ENCODE measurements around the gene SMIM38. TPM values are rescaled to one million over a fixed set of nuclear protein-coding genes. Genes with fewer than 3 reads are reported as not detected.

SMIM38 gene
- total and polyA plus RNA-seq, 9 donors = 0.11 to 0.98 (median 0.27) TPM

DNA sequence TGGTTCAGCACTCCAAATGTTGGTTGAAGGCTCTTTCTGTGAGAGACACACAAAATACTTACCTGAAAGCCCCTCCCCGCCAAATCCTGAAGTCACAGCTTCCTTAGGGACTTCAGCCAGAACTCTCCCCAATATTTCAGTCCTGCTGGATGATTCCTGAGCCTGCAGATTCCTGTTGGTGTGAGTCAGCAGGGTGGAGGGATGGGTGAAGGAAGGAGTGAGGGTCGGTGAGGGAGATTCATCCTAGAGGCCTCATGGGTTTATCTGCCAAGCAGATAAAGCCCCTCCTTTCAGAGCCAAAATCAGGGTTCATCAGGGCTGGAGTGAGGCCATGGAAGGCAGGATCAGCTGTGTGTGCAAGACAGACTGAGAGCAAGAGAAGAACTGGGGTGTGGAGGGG lies 37.9 kb downstream of the SMIM38 start:
- peaks cover 10% of the 10 kb centered on the region for H3K27me3 ChIP-seq (ENCODE audit: control insufficient read depth, insufficient read depth, low read length)
- no peak overlapping the region for H3K4me3 ChIP-seq (ENCODE audit: low read length)
- H3K27ac ChIP-seq (ENCODE audit: low read length) = no peak overlapping the region
- H3K4me1 ChIP-seq (ENCODE audit: control insufficient read depth, insufficient read depth, low read length) = no peaks in the 10 kb centered on the region
- H3K9me3 ChIP-seq (replicated peaks; ENCODE audit: control insufficient read depth, low read depth, low read length) = no peaks in the 10 kb centered on the region
- no peak for DNase-seq
- no peaks in the 10 kb centered on the region for H3K36me3 ChIP-seq (ENCODE audit: control insufficient read depth, insufficient read depth, low read length)
- WGBS (ENCODE audit: insufficient coverage) = no CpG with 5 or more reads among the region's 2 CpGs

DNA sequence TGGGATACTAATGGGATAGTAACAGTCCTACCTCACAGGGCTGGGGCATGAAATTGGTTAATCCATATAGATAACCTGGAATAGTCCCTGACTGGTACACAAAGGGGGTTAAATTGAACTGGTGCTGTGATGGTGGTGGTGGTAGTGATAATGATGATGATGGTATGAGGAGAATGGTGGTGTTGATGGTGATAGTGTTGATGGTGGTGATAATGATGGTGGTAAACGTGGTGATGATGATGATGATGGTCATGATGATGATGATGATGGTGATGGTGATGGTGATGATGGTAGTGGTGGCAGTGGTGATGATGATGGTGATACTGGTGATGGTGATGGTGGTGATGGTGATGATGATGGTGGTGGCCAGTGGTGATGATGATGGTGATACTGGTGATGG lies 38.7 kb downstream of the SMIM38 start:
- Histone ChIP-seq H3K9me3 (replicated peaks; ENCODE audit: control insufficient read depth, low read depth, low read length) (no peaks in the 10 kb centered on the region), H3K27me3 (ENCODE audit: control insufficient read depth, insufficient read depth, low read length) (peaks cover 12% of the 10 kb centered on the region), H3K4me1 (ENCODE audit: control insufficient read depth, insufficient read depth, low read length) (no peaks in the 10 kb centered on the region), H3K4me3 (ENCODE audit: low read length) (no peak overlapping the region), H3K27ac (ENCODE audit: low read length) (no peak overlapping the region), H3K36me3 (ENCODE audit: control insufficient read depth, insufficient read depth, low read length) (no peaks in the 10 kb centered on the region)
- 89% methylated on average over 1 of the region's 1 CpG for WGBS (ENCODE audit: insufficient coverage)
- DNase-seq = no peak

DNA sequence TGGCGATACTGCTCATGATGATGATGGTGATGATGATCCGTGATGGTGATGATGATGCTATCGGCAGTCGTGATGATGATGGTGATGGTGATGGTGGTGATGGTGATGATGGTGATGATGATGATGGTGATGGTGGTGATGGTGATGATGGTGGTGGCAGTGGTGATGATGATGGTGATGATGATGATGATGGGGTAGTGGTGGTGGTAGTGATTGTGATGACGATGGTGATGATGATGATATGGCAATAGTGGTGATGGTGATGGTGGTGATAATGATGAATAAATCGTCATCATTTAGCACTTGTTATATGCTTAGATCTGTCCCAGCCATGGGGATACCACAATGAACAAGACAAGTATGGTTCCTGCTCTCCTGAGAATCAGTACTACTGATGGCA lies 39.2 kb downstream of the SMIM38 start:
- Histone ChIP-seq H3K4me3 (ENCODE audit: low read length) (no peak overlapping the region), H3K27ac (ENCODE audit: low read length) (no peak overlapping the region), H3K27me3 (ENCODE audit: control insufficient read depth, insufficient read depth, low read length) (peaks cover 13% of the 10 kb centered on the region), H3K4me1 (ENCODE audit: control insufficient read depth, insufficient read depth, low read length) (peaks cover 1% of the 10 kb centered on the region), H3K9me3 (replicated peaks; ENCODE audit: control insufficient read depth, low read depth, low read length) (no peaks in the 10 kb centered on the region), H3K36me3 (ENCODE audit: control insufficient read depth, insufficient read depth, low read length) (no peaks in the 10 kb centered on the region)
- DNase-seq = no peak
- WGBS (ENCODE audit: insufficient coverage) = 96% methylated on average over 2 of the region's 6 CpGs

DNA sequence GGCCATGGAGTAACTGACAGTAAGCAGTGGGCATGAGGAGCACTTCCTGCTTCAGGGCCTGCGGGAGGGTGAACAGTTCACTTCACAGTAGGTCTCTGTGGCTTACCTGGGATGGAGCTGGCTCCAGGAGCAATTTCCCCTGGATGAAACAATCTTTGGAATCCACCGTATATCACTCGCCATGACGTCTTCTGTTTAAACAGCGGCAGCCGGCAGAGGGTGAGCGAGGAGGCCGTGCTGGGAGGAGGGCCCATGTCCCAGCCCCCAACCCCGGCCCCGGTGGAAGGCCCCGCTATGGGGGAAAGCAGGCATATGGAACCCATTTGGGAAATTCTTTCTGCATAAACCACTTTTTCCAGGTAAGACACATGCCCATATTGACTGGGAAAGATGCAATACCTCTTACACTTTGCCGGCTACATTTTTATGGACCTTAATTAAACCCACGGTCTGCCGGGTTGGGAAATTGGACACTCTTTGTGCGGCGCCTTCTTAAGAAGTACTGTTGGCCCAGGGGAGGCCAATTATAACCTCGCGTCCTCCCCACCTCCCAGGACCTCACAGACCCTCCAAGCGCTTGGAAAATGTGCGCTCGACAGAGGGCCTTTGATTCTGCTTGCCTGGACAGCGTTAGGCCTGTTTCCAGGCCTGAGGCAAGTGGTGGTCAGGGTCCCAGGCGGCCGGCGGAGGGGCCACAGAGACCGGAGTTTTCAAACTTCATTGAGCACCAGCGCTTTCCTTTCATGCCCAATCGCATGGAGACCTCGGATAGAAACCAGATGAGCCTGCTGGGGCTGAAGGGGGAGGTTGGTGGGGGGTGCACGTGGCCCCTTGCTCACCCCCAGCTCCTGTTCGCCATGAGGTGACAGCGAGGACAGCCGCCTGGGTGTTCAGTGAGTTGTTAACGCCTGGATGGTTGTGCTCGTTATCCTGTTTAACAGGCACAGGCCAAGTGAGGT lies 40.4 kb downstream of the SMIM38 start:
- no peaks in the 10 kb centered on the region for H3K36me3 ChIP-seq (ENCODE audit: control insufficient read depth, insufficient read depth, low read length)
- no peak for DNase-seq
- H3K4me1 ChIP-seq (ENCODE audit: control insufficient read depth, insufficient read depth, low read length) = peaks cover 7% of the 10 kb centered on the region
- H3K9me3 ChIP-seq (replicated peaks; ENCODE audit: control insufficient read depth, low read depth, low read length) = no peaks in the 10 kb centered on the region
- peaks cover 20% of the 10 kb centered on the region for H3K27me3 ChIP-seq (ENCODE audit: control insufficient read depth, insufficient read depth, low read length)
- 33% methylated on average over 19 of the region's 35 CpGs for WGBS (ENCODE audit: insufficient coverage)
- no peak overlapping the region for H3K27ac ChIP-seq (ENCODE audit: low read length)
- no peak overlapping the region for H3K4me3 ChIP-seq (ENCODE audit: low read length)

DNA sequence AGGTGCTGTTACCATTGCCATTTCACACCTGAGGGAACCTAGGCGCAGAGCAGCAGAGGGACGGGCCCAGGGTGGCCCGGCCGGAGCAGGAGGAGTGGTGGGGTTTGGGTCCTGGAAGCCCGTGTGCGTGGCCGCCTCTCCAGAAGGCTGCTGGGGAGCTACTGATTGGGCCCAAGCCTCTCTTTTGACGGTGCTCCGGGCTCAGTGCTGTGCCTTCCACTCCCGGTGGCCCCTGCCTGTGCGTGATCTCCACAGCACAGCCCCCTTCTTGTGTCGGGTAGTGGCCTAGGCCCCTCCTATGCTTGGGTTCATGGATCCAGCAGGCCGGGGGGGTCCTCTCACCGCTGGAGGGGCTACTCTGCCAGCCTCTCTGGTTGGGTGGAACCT lies 41.0 kb downstream of the SMIM38 start:
- Histone ChIP-seq H3K36me3 (ENCODE audit: control insufficient read depth, insufficient read depth, low read length) (no peaks in the 10 kb centered on the region), H3K27ac (ENCODE audit: low read length) (no peak overlapping the region), H3K4me1 (ENCODE audit: control insufficient read depth, insufficient read depth, low read length) (peaks cover 7% of the 10 kb centered on the region), H3K4me3 (ENCODE audit: low read length) (no peak overlapping the region), H3K9me3 (replicated peaks; ENCODE audit: control insufficient read depth, low read depth, low read length) (no peaks in the 10 kb centered on the region), H3K27me3 (ENCODE audit: control insufficient read depth, insufficient read depth, low read length) (peaks cover 23% of the 10 kb centered on the region)
- WGBS (ENCODE audit: insufficient coverage) = 63% methylated on average over 12 of the region's 14 CpGs
- no peak for DNase-seq

DNA sequence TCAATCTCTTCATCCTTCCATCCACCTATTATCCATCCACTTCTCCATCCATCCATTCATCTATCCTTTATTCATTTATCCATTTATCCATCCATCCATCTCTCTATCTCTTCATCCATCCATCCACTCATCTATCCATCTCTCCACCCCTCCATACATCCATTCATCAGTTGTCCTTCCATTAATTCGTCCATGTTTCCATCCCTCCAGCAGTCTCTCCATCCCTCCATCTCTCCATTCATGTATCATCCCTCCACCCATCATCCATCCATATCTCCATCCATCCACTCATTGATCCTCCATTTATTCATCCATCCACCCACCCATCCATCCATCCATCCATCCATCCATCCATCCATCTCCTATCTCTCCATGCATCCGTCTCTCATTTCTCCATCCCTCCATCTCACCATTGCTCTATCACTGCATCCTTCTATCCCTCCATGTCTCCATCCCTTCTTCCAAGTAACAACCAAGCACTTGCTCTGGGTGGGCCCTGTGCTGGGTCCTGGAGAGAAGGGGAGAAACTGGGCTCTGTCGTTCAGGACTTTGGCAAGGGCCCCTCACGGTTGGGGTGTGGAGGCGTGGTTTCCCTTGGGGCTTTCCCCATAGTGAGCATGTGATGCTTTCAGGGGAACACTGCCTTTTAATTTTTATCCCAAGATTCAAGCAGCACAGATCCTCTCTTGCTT lies 43.3 kb downstream of the SMIM38 start:
- H3K27me3 ChIP-seq (ENCODE audit: control insufficient read depth, insufficient read depth, low read length) = peaks cover 29% of the 10 kb centered on the region
- no peak overlapping the region for H3K27ac ChIP-seq (ENCODE audit: low read length)
- peaks cover 7% of the 10 kb centered on the region for H3K4me1 ChIP-seq (ENCODE audit: control insufficient read depth, insufficient read depth, low read length)
- H3K36me3 ChIP-seq (ENCODE audit: control insufficient read depth, insufficient read depth, low read length) = no peaks in the 10 kb centered on the region
- H3K9me3 ChIP-seq (replicated peaks; ENCODE audit: control insufficient read depth, low read depth, low read length) = no peaks in the 10 kb centered on the region
- DNase-seq = no peak
- H3K4me3 ChIP-seq (ENCODE audit: low read length) = no peak overlapping the region
- 86% methylated on average over 3 of the region's 5 CpGs for WGBS (ENCODE audit: insufficient coverage)

DNA sequence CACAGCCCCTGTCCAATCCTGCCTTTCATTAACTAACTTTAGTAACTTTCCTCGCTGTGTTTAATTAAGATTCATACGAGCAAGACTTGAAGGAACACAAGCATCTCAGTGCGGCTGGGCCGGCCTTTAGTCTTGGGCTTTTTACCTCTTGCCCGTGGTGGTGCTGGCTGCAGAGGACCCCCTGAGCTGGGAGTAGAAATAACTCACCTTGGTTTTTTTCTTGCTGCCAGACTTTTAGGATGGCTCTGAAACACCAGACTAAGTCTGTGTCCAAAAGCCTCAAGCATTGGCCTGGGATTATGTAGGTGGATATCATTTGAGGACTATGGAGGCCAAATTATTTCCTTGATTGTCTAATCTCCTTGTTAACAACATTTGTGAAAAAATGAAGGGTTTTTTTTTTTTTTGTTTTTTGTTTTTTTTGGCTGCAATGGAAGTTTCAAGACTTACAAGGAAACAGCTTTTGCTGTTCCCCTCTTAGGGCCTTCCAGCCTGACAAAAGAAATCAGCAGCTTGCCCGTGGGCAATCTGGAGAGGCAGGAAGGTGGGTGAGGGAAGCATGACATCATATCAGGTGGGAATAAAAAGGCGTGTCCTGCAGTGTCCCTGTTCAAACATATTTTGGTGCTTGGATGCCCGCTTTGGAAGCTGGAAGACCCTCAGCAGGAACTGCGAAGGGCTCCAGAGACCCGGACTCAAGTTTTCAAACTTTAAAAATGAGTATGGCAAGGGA lies 44.0 kb downstream of the SMIM38 start:
- Histone ChIP-seq H3K4me3 (ENCODE audit: low read length) (no peak overlapping the region), H3K27ac (ENCODE audit: low read length) (no peak overlapping the region), H3K4me1 (ENCODE audit: control insufficient read depth, insufficient read depth, low read length) (peaks cover 7% of the 10 kb centered on the region), H3K9me3 (replicated peaks; ENCODE audit: control insufficient read depth, low read depth, low read length) (no peaks in the 10 kb centered on the region), H3K27me3 (ENCODE audit: control insufficient read depth, insufficient read depth, low read length) (peaks cover 29% of the 10 kb centered on the region), H3K36me3 (ENCODE audit: control insufficient read depth, insufficient read depth, low read length) (no peaks in the 10 kb centered on the region)
- WGBS (ENCODE audit: insufficient coverage) = 64% methylated on average over 10 of the region's 10 CpGs
- DNase-seq = no peak

DNA sequence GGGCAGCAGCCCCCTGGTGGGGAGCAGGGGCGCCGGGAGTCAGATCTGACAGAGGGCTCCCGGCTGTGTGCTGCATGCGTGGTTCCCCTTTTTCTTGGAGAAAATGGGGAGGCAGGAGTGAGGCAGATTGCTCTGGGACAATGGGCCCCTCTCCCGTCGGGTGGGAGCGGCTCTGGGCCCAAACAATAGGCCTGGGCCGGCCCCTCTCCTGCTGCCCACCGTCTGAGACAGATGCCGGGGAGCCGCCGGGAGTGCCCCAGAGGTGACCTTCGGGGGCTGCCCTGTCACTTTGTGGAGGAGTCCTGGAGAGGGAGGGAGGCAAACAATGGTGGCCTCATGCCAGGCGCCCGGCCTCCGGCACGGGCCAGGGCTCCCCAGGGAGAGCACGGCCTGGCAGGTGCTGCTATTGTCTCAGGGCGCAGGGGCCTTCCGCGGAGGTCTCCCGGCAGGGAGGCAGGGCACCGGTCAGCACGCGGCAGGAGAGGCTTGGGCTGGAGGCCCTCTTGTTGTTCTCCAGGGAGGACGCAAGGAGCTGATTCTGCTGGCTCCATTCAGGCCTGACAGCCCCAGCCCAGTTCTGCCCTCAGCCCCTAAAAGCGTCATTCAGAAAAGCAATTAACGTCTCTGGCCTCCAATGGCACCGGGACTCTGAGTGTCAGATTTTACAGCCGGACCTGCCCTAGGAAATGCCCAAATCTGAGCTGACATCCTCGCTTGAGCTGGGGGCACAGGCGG lies 44.8 kb downstream of the SMIM38 start:
- H3K4me1 ChIP-seq (ENCODE audit: control insufficient read depth, insufficient read depth, low read length) = peaks cover 7% of the 10 kb centered on the region
- H3K9me3 ChIP-seq (replicated peaks; ENCODE audit: control insufficient read depth, low read depth, low read length) = no peaks in the 10 kb centered on the region
- peak; percentile 18 for DNase-seq
- no peak overlapping the region for H3K27ac ChIP-seq (ENCODE audit: low read length)
- no peaks in the 10 kb centered on the region for H3K36me3 ChIP-seq (ENCODE audit: control insufficient read depth, insufficient read depth, low read length)
- H3K27me3 ChIP-seq (ENCODE audit: control insufficient read depth, insufficient read depth, low read length) = peaks cover 32% of the 10 kb centered on the region
- WGBS (ENCODE audit: insufficient coverage) = 32% methylated on average over 30 of the region's 32 CpGs
- H3K4me3 ChIP-seq (ENCODE audit: low read length) = no peak overlapping the region

DNA sequence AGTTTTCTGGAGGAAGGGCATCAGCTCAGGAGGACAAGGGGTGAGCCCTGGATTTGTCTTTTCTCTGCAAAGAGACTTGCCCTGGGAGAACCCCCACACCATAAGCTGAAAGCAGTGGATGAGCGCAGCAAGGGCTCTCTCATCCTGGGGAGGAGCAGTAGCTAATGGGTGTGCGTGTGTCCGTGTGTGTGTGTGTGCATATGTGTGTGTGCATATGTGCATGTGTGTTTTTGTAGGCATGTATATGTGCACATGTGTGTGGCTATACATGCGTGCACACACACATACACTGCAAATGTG lies 45.3 kb downstream of the SMIM38 start:
- Histone ChIP-seq H3K4me1 (ENCODE audit: control insufficient read depth, insufficient read depth, low read length) (peaks cover 7% of the 10 kb centered on the region), H3K9me3 (replicated peaks; ENCODE audit: control insufficient read depth, low read depth, low read length) (no peaks in the 10 kb centered on the region), H3K36me3 (ENCODE audit: control insufficient read depth, insufficient read depth, low read length) (no peaks in the 10 kb centered on the region), H3K27ac (ENCODE audit: low read length) (no peak overlapping the region), H3K4me3 (ENCODE audit: low read length) (no peak overlapping the region), H3K27me3 (ENCODE audit: control insufficient read depth, insufficient read depth, low read length) (peaks cover 32% of the 10 kb centered on the region)
- no peak for DNase-seq
- 89% methylated on average over 3 of the region's 4 CpGs for WGBS (ENCODE audit: insufficient coverage)
